Stimulated activated CD8-positive, alpha-beta memory T cell treated with anti-CD3 and anti-CD28 coated beads, Interleukin-15, amount 100 ng/mL, for 48 hours (primary cell): ENCODE measurements around the gene IRGQ.
"Not testable (repeated sequence)": the region's sequence is repeated elsewhere in the genome, so short reads cannot be mapped to it uniquely, and the experiment has no call there.

Experiments
- DNase-seq, 2 donors: peaks; one replicate each; pipeline ENCODE4 v3.0.0-alpha.2; 2020; ENCODE audit warnings: low read depth in 2 of 2

IRGQ gene

GRCh38 chr19:43623889-43624670 lies 28.1 kb upstream of the IRGQ start:
- no peak for DNase-seq

- DNase-seq, result no peak
Observed at GRCh38 chr19:43622956-43623355, 27.0 kb upstream of the IRGQ start.

DNA sequence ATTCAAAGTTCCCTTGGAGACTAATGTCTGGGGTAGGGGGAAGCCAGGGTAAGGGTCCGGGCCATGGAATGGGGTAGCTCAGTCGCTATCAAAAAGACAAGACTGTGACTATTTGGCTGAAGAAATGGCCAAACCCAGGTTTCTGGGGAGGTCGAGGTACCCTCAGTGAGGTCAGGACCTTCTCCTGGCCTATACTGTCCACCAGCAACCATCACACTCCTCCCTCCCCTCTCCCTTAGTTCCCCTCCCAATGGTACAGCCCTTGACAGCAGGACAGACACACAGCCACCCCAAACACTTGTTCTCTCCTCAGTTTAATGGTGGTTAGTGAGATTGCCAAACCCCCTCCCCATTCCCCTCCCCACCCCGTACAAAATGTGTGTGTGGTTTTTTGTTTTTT lies 26.1 kb upstream of the IRGQ start:
- no peak for DNase-seq

GRCh38 chr19:43620061-43621001 lies 24.4 kb upstream of the IRGQ start:
- peak in 1 of 2 donors; percentile 82 for DNase-seq

- DNase-seq, result peak; percentile 85 to 88
Observed at GRCh38 chr19:43619262-43620060, 23.5 kb upstream of the IRGQ start, which contains the start of gene ZNF428. ZNF428 (minus strand) TSS chr19:43619629; CDS start chr19:43614304, 5,325 bp downstream.

GRCh38 chr19:43618921-43619261 lies 23.0 kb upstream of the IRGQ start:
- DNase-seq, result peak in 1 of 2 donors; percentile 44

- DNase-seq, result no peak
Observed at GRCh38 chr19:43616954-43617353, 21.0 kb upstream of the IRGQ start.

- DNase-seq, result no peak
Observed at GRCh38 chr19:43616306-43616705, 20.4 kb upstream of the IRGQ start.

DNA sequence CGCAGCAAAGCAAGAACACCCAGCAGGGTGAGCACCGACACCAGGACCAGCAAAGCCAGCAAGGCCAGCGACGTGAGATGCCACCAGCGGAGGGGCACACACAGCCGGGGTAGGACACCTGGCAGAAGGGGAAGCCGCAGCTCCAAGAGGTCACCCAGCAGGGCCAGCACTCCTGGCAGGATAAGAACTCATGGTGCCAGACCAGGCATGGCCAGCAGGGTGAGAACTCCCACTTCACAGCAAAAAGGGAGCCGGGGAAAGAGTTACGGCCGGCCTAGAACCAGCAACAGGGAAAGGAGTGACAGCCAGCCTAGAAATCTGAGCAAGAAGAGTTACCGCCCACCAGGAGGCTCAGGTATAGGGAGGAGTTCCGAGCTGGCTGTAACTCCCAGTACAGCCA lies 16.4 kb upstream of the IRGQ start:
- no peak for DNase-seq

GRCh38 chr19:43611788-43612187 lies 15.9 kb upstream of the IRGQ start, which contains the start of gene SRRM5:
SRRM5 (plus strand) TSS chr19:43612088; CDS start chr19:43612122, 34 bp downstream.
- no peak for DNase-seq

- DNase-seq, result no peak
Observed at GRCh38 chr19:43610493-43610892, 14.6 kb upstream of the IRGQ start.

- DNase-seq, result no peak
Observed at GRCh38 chr19:43609872-43610271, 13.9 kb upstream of the IRGQ start.

GRCh38 chr19:43607238-43608205 lies 11.6 kb upstream of the IRGQ start:
- no peak for DNase-seq

- no peak for DNase-seq
Observed at GRCh38 chr19:43606569-43607229, 10.8 kb upstream of the IRGQ start.

DNA sequence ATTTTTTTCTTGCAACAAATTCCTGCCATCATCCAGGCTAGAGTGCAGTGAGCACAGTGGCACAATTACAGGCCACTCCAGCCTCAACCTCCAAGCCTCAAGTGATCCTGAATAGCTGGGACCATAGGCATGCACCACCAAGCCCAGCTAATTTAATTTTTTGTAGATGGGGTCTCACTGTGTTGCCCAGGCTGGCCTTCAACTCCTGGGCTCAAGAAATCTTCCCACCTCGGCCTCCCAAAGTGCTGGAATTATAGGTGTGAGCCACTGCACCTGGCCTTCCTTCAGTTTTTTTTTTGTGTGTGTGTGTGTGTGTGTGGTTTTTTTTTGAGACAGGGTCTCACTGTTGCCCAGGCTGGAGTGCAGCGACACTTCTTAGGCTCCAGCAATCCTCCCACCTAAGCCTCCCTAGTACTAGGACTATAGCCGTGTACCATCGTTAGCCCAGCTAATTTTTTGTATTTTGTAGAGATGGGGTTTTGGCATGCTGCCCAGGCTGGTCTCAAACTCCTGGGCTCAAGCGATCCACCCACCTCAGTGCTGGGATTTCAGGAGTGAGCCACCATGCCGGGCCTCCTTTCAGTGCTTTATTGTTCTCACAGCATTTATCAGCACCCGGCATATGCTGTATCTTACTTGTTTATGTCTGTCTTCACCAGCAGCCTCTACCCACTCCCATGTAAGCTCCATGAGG lies 10.1 kb upstream of the IRGQ start:
- no peak for DNase-seq

DNA sequence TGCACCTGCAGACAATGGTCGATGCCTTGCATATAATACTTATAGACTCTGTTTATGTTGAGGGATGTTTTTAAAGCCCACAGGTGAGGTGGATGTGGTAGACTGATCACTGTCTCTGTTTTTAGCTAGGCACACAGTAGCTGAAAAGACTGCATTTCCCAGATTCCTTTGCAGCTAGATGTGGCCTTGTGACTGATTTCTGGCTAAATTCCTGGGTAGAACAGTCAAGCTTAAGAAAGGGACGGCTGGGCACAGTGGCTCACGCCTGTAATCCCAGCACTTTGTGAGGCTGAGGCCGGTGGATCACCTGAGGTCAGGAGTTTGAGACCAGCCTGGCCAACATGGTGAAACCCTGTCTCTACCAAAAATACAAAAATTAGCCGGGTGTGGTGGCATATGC lies 4.4 kb upstream of the IRGQ start:
- not testable (repeated sequence) for DNase-seq

DNA sequence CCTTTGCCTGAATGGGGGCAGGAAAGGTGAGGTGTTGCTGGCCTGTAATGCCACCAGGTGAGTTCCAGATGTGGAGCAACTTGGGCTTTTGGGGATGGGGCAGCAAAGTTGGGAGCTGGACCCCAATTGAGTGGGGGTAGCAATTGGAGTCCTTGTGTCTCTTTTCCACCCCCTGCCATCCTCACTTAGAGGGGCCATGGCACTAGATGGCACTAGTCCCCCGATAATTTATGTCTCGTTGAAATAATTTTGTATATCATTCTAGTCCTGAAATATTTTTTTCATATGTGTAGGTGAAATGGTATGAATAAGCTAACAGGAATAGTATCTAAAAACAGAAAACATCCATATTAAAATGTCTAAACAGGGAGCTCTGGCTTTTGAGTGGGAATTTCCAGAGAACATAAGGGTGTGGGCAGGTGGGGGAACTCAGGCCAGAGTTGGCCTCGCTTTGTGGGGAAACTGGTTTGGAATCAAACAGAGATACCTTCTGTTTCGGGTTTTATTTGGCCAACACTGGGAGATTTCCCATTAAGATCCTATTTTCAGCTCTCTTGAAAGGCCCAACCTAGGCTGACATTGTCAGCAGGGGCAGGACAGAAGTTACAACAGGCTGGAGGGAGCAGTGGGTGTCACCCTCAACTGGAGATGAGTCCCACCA lies 3.8 kb upstream of the IRGQ start:
- no peak for DNase-seq

DNA sequence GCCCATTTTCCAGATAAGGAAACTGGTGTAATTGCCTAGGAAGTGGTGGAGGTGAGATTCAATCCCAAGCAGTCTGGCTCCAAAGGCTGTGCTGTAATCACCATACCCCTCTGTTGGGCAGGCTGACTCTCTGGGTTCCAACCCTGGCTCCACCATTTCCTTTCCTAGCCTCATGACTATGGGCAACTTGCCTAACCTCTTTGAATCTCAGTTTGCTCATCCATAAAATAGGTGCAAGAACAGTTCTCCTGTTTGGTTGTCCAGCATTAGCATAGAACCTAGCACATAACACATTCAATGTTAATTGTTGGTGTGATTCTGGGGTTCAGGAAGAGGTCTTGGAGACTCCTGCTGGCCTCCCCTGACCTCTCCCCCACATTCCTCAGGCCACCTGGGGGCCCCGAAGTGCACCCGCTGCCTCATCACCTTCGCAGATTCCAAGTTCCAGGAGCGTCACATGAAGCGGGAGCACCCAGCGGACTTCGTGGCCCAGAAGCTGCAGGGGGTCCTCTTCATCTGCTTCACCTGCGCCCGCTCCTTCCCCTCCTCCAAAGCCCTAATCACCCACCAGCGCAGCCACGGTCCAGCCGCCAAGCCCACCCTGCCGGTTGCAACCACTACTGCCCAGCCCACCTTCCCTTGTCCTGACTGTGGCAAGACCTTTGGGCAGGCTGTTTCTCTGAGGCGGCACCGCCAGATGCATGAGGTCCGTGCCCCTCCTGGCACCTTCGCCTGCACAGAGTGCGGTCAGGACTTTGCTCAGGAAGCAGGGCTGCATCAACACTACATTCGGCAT lies 2.7 kb upstream of the IRGQ start:
- DNase-seq, result no peak
